HL-60 (cell line): ENCODE data around the gene KAT2A.

ENCODE experiments used
- CTCF ChIP-seq: IDR thresholded peaks from one replicate; pipeline ENCODE4 v1.5.1; 2011; ENCODE audit warnings: low read length, control low read depth, inconsistent platforms; ENCODE audit not compliant: insufficient read depth
- SPI1 ChIP-seq: IDR thresholded peaks from 2 replicates; pipeline ENCODE4 v1.6.1; 2012; ENCODE audit warnings: low read depth, mild to moderate bottlenecking, borderline replicate concordance

- peak; percentile 68 for TF ChIP-seq SPI1
- no peak for TF ChIP-seq CTCF
These were observed 48.6 kb downstream of the KAT2A start for GRCh38 chr17:42072323-42073187.
